ENCODE measurements around the gene EML6.

EML6 gene

GRCh38 chr2:54889053-54889452 lies 165.6 kb downstream of the EML6 start:
- no peak for DNase-seq

DNA sequence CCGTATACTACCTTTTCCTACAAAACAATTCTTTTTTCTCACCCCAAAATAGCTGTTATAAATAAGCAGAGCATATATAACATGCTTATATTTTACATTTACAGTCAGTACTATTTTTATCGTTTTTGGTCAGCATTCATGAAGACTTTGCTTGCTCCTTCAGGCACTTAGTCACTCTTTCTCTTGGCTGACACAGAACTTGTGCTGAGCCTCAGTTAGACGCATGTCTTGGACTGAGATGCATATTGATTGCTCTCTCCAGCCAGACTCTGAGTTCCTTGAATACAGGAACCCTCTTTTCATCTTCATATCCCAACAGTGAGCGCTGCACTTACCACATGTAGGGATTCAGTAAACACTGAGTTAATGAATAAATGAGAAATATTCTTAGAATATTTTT lies 168.4 kb downstream of the EML6 start:
- no peak for DNase-seq

- DNase-seq = no peak
These were observed 171.0 kb downstream of the EML6 start for GRCh38 chr2:54894467-54894866.

DNA sequence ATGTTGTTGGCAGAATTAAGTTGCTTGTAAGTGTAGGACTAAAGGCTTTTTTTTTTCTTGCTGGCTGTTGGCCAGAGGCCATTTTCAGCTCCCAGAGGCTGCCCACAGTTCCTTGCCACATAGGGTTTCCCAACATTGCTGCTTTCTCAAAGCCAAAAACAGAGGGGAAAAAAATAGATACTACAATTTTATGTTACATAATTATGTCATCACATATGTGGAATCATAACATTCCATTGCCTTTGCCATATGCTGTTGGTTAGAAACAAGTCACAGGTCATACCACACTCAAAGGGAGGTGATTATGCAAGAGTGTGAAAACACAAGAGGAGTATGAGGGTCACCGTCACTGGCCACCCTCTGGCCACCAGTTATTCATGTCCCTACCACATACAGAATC lies 172.3 kb downstream of the EML6 start:
- no peak for DNase-seq

GRCh38 chr2:54897420-54898310 lies 174.2 kb downstream of the EML6 start:
- no peak for DNase-seq

DNA sequence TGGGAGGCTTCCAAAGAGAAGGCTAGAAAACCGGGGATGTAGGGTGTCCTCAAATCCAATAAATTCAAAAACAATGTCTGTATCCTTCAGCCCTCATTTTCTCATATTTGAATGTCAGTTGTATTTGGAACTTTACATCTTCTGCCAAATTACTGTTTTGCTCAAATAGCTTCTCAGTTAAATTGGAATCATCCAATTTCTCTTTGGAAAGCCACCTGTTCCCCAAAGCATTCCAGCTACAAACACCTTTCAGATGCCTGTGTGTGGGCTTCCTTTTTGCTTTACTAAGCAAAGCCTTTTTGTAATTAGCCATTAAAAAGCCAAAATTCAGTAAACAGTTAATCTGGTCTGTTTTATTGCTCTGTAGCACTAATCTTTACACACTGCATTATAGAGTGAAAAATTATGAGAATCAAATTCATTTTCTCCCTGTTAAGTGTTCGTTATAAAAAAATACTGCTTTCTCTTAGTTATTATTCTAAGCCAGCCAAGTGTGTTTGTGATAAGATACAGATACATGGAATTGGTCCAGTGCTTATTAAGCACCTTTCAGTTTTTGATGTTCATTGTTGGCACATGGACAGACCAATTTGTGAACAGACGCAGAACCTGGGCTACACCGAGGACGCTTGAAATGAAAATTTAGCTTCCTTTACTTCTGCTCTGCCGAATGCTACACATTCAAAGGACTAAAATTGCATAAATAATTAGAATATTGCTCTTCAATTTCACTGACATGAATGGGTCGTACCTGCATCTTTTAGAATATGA lies 175.2 kb downstream of the EML6 start:
- DNase-seq = no peak

- no peak for DNase-seq
These were observed 176.2 kb downstream of the EML6 start for GRCh38 chr2:54899576-54900200.

DNA sequence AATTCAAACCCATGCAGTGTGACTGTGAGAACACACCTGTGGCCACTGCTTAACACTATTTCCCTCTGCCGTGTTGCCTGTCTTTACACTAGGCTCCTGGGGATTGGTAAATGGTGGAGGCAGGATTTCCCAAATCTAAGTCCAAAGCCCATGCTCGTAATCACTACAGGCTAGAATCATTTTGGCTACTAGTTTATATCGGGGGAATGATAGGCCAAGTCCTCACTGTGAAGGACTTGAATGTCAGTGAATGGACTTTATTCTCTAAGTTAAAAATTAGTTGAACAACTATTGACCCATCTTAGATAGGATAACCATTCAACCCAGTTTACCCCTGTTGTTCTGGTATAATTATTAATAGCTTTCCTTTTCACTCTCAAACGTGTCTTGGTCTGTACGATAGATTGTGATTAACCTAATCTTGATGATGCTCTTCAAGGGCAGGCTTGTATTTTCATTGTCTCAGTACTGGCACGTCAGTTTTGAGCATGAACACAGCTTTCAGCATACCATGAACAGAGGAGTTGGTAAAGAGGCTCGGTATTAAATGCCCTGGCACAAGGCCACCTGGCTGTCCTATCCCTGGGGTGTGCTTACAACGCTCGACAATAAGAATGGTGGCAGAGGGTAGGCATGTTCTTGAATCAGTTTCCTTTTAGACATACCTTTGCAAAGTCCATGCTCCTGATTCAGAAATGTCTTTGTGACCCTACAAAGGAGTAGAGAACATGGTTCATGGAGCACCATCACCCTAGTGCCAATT lies 177.9 kb downstream of the EML6 start:
- no peak for DNase-seq

DNA sequence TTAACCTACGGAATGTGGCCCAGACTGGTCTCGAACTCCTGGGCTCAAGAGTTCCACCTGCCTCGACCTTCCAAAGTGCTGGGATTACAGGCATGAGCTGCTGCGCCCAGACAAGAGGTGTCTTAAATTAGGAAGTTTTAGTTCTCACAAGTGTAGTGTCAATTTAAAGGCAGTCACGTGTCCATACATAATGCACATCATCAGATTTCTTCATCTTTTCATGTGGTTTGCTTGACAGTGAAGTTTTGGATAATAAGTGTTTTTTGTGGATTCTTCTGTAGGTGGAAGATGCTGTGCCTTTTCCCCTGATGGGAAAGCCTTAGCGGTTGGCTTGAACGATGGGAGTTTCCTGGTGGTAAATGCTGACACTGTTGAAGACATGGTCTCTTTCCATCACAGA lies 179.3 kb downstream of the EML6 start:
- no peak for DNase-seq

- no peak for DNase-seq
These were observed 180.5 kb downstream of the EML6 start for GRCh38 chr2:54903736-54904554.

GRCh38 chr2:54904836-54905235 lies 181.4 kb downstream of the EML6 start:
- no peak for DNase-seq

DNA sequence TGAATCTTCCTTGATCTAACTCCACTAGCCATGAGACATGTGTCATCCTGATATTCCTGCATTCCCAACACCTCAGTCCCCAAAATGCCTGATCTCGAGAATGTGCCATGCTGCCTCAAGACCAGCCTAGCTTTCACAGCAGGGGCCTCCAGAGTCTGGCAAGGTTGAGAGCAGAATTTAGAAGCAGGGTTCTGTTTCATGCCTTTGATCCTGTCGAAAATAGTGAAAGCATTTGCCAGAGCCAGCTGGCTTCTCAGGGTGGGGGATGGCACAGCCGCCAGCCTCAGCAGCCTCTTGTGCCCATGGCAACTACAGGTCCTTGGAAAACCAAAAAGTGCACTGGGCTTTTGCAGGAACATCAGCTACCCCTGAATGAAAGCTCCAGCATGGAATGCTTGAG lies 183.3 kb downstream of the EML6 start:
- DNase-seq = no peak

- DNase-seq = no peak
These were observed 184.2 kb downstream of the EML6 start for GRCh38 chr2:54907663-54908062.

- DNase-seq = no peak
These were observed 185.1 kb downstream of the EML6 start for GRCh38 chr2:54908591-54908990.

DNA sequence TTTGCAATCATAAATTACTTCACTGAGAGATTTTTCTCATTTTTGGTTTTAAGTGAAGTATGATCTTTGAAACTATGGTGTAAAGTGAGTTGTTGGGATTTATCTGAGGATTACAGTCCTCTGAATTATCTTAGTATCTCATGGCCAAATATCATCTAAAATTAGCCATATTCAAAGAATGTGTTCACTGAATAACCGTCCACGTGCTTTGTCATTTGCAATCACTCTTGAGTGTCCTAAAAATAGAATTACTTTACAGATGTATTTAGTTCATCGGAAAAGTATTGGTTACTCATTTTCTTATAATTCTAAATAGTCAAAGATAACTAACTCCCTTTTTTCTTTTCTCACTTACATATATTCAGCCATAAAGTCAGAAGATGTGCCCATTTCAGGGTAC lies 185.5 kb downstream of the EML6 start:
- no peak for DNase-seq

- DNase-seq = no peak
These were observed 188.8 kb downstream of the EML6 start for GRCh38 chr2:54912305-54912704.

GRCh38 chr2:54912893-54913292 lies 189.4 kb downstream of the EML6 start:
- DNase-seq = no peak

GRCh38 chr2:54914637-54915036 lies 191.2 kb downstream of the EML6 start:
- no peak for DNase-seq

GRCh38 chr2:54915101-54915500 lies 191.6 kb downstream of the EML6 start:
- no peak for DNase-seq

DNA sequence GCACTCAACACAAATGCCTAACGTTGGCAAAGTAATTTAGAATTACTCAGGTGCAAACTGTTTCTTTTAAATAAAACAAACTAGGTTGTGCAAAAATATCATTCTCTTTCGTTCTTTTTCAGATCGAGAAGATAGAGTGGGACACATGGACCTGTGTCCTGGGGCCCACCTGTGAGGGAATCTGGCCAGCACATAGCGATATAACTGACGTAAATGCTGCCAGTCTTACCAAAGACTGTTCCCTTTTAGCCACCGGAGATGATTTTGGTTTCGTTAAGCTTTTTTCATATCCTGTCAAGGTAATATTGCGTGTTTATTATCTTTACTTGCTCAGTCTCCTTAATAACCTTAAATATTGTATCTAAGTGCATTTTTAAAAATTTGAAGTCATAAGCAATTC lies 193.2 kb downstream of the EML6 start:
- DNase-seq = no peak

DNA sequence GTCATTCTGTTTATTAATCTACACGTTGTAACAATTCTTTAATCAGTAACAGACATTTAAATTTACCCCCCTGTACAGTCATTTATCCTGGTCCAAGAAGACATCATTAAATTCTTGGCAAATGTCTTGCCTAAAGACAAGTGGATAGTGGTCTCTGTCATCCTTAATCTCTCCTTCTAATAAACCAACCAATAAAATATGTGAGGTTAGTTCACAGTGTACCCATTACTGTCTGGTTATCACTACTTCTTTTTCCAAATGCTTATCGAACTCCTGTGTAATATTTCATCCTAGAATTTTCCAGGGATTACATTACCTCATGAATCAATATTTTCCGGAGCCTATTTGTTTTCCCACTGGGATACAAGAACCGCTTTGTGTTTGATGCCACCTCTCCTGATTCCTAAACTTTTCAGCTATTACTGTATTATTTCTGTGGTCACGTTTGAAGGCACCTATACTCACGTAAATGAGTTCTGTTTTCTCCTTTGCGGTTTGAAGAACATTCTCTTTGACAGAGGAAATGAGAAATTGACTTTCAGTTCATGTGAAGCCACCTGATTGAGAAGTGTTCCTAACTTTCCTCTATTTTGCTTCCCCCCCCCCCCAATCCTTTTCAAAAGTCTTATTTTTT lies 195.3 kb downstream of the EML6 start:
- no peak for DNase-seq

DNA sequence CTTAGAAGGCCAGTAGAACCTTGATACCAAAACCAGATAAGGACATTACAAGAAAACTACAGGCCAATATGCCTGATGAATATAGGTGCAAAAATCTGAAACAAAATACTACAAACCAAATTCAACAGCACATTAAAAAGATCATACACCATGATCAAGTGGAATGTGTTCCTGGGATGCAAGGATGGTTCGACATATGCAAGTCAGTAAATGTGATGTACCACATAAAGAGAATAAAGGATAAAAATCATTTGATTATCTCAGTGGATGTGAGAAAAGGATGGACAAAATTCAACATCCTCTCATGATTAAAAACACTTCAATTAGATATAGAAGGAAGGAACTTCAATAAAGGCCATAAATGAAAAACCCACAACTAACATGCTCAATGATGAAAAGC lies 197.2 kb downstream of the EML6 start:
- DNase-seq = no peak
